MM.1S (cell line): ENCODE measurements around the gene CNTN5.

Experiments
- DNase-seq: peaks from one replicate; pipeline ENCODE4 v3.0.0-alpha.2; 2015
- H2AFZ ChIP-seq: fragments of 300-600 bp; sonication (generic); 2 replicates; pipeline ENCODE4 v1.6.0; 2016; ENCODE audit warnings: antibody characterized with exemption, low read length
- H3F3A ChIP-seq: fragments of 300-600 bp; sonication (generic); 2 replicates; pipeline ENCODE4 v1.6.1; 2016; ENCODE audit warnings: mild to moderate bottlenecking, antibody characterized with exemption, low read length, moderate library complexity, mixed read lengths; ENCODE audit not compliant: insufficient read depth
- H3K27ac ChIP-seq: fragments of 300-600 bp; sonication (generic); 2 replicates; pipeline ENCODE4 v1.5.1; 2016; ENCODE audit warnings: mild to moderate bottlenecking, low read length
- H3K27me3 ChIP-seq: fragments of 300-600 bp; sonication (generic); replicated peaks from 2 replicates; pipeline ENCODE4 v1.6.0; 2016; ENCODE audit warnings: low read length; ENCODE audit not compliant: insufficient read depth
- H3K36me3 ChIP-seq: fragments of 300-600 bp; sonication (generic); replicated peaks from 2 replicates; pipeline ENCODE4 v1.6.1; 2016; ENCODE audit warnings: mild to moderate bottlenecking, low read length, mixed read lengths; ENCODE audit not compliant: insufficient read depth
- H3K4me1 ChIP-seq: fragments of 300-600 bp; sonication (generic); 2 replicates; pipeline ENCODE4 v1.6.1; 2016; ENCODE audit warnings: low read length, mixed read lengths
- H3K4me2 ChIP-seq: fragments of 300-600 bp; sonication (generic); 2 replicates; pipeline ENCODE4 v1.6.0; 2016; ENCODE audit warnings: low read depth, low read length
- H3K4me3 ChIP-seq: fragments of 300-600 bp; sonication (generic); 2 replicates; pipeline ENCODE4 v1.5.1; 2016; ENCODE audit warnings: low read length, mixed read lengths
- H3K79me2 ChIP-seq: fragments of 300-600 bp; sonication (generic); 2 replicates; pipeline ENCODE4 v1.6.1; 2016; ENCODE audit warnings: mixed run types, low read length, mixed read lengths
- H3K9ac ChIP-seq: fragments of 300-600 bp; sonication (generic); 2 replicates; pipeline ENCODE4 v1.6.1; 2016; ENCODE audit warnings: low read length, mixed read lengths
- H3K9me2 ChIP-seq: fragments of 300-600 bp; sonication (generic); replicated peaks from 2 replicates; pipeline ENCODE4 v1.6.1; 2016; ENCODE audit warnings: mild to moderate bottlenecking, low read length, mixed read lengths; ENCODE audit not compliant: insufficient read depth
- H3K9me3 ChIP-seq: fragments of 300-600 bp; sonication (generic); replicated peaks from 2 replicates; pipeline ENCODE4 v1.6.1; 2016; ENCODE audit warnings: mild to moderate bottlenecking, low read length, mixed read lengths; ENCODE audit not compliant: insufficient read depth
- H4K20me1 ChIP-seq: fragments of 300-600 bp; sonication (generic); 2 replicates; pipeline ENCODE4 v1.6.1; 2016; ENCODE audit warnings: mild to moderate bottlenecking, low read length, moderate library complexity, mixed read lengths; ENCODE audit not compliant: insufficient read depth
- EZH2 ChIP-seq: fragments of 300-600 bp; sonication (generic); optimal IDR thresholded peaks from 2 replicates; pipeline ENCODE3; 2017; ENCODE audit warnings: low read depth, mild to moderate bottlenecking, antibody characterized with exemption, low read length, mixed read lengths
- EZH2phosphoT487 ChIP-seq: fragments of 300-600 bp; sonication (generic); IDR thresholded peaks from 2 replicates; pipeline ENCODE4 v1.6.1; 2018; ENCODE audit warnings: antibody characterized with exemption, low read length
- TF ChIP-seq, protein P1 (sequence below): fragments of 300-600 bp; sonication (generic); IDR thresholded peaks from 2 replicates; pipeline ENCODE4 v1.5.1; 2016; ENCODE audit warnings: antibody characterized with exemption, low read length, mixed read lengths

Gene CNTN5

DNA sequence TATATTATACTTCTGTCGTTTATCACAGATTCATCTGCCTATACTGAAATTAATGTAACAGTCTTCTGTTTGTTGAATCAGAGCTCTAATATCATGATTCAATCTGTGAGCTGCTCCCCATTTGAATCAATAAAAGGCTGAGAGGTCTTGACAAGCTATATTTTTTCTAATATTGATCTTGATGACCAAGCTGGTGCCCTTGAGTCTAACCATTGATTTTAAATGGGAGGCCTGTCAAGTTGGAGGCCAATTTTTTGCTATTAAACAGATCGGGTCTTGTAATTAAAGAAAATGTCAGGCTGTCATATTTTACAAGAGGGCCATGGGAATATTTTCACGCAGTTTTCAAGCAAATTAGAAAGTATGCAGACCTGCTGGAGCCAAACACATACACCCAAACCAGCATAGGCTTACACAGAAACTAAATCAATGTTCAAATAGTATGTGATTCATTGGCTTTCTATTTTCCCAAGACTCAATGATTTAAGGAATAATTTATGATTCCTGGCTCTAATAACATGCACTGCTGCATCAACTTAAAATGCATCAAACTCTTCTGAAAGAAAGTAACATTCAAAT lies 286.9 kb downstream of the CNTN5 start:
- no peak overlapping the region for H3K9ac ChIP-seq
- no peaks in the 10 kb centered on the region for H3K4me1 ChIP-seq
- no peaks in the 10 kb centered on the region for H3K27me3 ChIP-seq
- H3F3A ChIP-seq, result no peaks in the 10 kb centered on the region
- no peaks in the 10 kb centered on the region for H3K36me3 ChIP-seq
- no peak overlapping the region for H3K4me3 ChIP-seq
- H3K4me2 ChIP-seq, result no peak overlapping the region
- H4K20me1 ChIP-seq, result no peaks in the 10 kb centered on the region
- no peak for DNase-seq
- H2AFZ ChIP-seq, result no peak overlapping the region
- H3K9me2 ChIP-seq, result no peaks in the 10 kb centered on the region
- H3K9me3 ChIP-seq, result no peaks in the 10 kb centered on the region
- no peak for TF ChIP-seq EZH2phosphoT487
- TF ChIP-seq, protein P1, sequence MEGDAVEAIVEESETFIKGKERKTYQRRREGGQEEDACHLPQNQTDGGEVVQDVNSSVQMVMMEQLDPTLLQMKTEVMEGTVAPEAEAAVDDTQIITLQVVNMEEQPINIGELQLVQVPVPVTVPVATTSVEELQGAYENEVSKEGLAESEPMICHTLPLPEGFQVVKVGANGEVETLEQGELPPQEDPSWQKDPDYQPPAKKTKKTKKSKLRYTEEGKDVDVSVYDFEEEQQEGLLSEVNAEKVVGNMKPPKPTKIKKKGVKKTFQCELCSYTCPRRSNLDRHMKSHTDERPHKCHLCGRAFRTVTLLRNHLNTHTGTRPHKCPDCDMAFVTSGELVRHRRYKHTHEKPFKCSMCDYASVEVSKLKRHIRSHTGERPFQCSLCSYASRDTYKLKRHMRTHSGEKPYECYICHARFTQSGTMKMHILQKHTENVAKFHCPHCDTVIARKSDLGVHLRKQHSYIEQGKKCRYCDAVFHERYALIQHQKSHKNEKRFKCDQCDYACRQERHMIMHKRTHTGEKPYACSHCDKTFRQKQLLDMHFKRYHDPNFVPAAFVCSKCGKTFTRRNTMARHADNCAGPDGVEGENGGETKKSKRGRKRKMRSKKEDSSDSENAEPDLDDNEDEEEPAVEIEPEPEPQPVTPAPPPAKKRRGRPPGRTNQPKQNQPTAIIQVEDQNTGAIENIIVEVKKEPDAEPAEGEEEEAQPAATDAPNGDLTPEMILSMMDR, result no peak
- no peak for TF ChIP-seq EZH2
- H3K27ac ChIP-seq, result no peak overlapping the region
- H3K79me2 ChIP-seq, result no peaks in the 10 kb centered on the region

DNA sequence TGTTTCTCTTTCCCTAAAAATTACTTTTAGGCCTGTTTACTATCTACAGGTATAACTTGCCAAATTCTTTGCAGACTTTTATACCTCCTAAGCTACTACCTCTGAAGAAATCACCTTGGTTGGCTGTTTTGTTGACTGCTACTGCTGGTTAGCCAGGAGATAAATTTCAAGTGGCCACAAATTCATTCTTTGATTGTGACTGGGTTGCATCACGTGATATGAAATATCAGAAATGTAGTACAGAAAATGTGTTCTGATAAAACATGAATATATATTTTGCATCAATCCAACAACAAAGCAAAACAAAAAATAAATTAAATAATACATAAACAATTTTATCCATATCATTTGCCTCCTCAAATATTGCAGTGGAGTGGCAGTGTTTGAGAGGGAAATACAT lies 291.1 kb downstream of the CNTN5 start:
- no peaks in the 10 kb centered on the region for H3K36me3 ChIP-seq
- no peaks in the 10 kb centered on the region for H3K79me2 ChIP-seq
- no peak overlapping the region for H3K27ac ChIP-seq
- H3K27me3 ChIP-seq, result no peaks in the 10 kb centered on the region
- H3K9me2 ChIP-seq, result no peaks in the 10 kb centered on the region
- no peaks in the 10 kb centered on the region for H3K4me1 ChIP-seq
- H2AFZ ChIP-seq, result no peak overlapping the region
- H3K4me3 ChIP-seq, result no peak overlapping the region
- H3K9me3 ChIP-seq, result no peaks in the 10 kb centered on the region
- H3K9ac ChIP-seq, result no peak overlapping the region
- DNase-seq, result no peak
- TF ChIP-seq, protein P1, result no peak
- TF ChIP-seq EZH2 (no peak), EZH2phosphoT487 (no peak)
- no peak overlapping the region for H3K4me2 ChIP-seq
- no peaks in the 10 kb centered on the region for H4K20me1 ChIP-seq
- H3F3A ChIP-seq, result no peaks in the 10 kb centered on the region

DNA sequence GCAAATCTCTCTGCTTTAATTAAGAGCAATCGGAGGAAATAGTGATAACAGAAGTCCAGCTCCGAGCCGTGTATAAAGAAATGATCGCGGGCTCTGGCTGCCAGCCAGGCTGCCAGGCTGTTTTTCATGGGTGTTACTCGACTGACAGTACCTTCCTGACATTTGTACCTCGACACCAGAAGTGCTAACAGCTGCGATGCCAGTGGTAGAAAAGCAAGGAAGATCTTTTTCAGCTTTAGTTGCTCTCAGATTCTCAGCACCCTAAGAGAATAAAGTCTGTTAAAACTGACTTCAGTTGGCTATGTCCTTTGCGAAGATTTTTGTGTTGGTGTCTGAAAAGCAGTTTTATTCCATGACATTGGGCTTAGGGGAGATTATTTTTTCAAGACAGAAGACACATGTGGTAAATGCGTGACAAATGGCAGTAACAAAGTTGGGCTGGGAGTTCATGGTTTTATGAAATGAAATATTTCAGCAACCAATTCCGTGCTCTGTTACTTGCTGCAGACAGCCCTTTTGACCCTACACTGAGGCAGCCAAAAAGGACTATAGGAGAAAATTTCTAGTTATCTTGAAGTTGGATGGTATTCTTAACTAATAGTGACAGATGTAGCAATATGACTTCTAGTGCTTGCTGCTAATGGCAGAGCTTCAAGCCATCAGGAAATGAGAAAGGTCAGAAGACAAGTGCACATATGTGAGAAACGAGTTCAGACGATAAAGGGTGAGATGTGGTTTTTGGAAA lies 296.2 kb downstream of the CNTN5 start:
- H3K9me3 ChIP-seq, result no peaks in the 10 kb centered on the region
- H3K27ac ChIP-seq, result no peak overlapping the region
- TF ChIP-seq EZH2, result no peak
- TF ChIP-seq, protein P1, result no peak
- no peak for TF ChIP-seq EZH2phosphoT487
- no peaks in the 10 kb centered on the region for H3F3A ChIP-seq
- H2AFZ ChIP-seq, result no peak overlapping the region
- H3K4me1 ChIP-seq, result no peaks in the 10 kb centered on the region
- H3K9me2 ChIP-seq, result no peaks in the 10 kb centered on the region
- H3K79me2 ChIP-seq, result no peaks in the 10 kb centered on the region
- H3K9ac ChIP-seq, result no peak overlapping the region
- H4K20me1 ChIP-seq, result no peaks in the 10 kb centered on the region
- no peaks in the 10 kb centered on the region for H3K36me3 ChIP-seq
- H3K4me2 ChIP-seq, result no peak overlapping the region
- H3K27me3 ChIP-seq, result no peaks in the 10 kb centered on the region
- no peak overlapping the region for H3K4me3 ChIP-seq
- DNase-seq, result no peak
